Left lung (tissue), 10 donors: ENCODE measurements around the gene ADAM12. TPM values are rescaled to one million over a fixed set of nuclear protein-coding genes. Genes with fewer than 3 reads are reported as not detected.
"Not testable (repeated sequence)": the region's sequence is repeated elsewhere in the genome, so short reads cannot be mapped to it uniquely, and the experiment has no call there.

Experiments used
- ATAC-seq: fragments of 200-7000 bp; cut with Tn5 transposase; one replicate; pipeline ENCODE4 v1.9.1; 2020; ENCODE audit warnings: moderate library complexity
- DNase-seq, 4 donors: peaks; one replicate each; pipeline ENCODE4 v3.0.0-alpha.2; 2013 to 2020
- H3K27ac ChIP-seq, 2 donors: fragments of 200-600 bp; sonication (generic) in 1 of 2; one replicate each; pipeline versions ENCODE4 v1.5.0 to v1.8.0; 2020 to 2021
- H3K27me3 ChIP-seq, 2 donors: fragments of 200-600 bp; sonication (generic) in 1 of 2; one replicate each; pipeline versions ENCODE4 v1.5.0 to v1.8.0; 2020 to 2021
- H3K36me3 ChIP-seq, 2 donors: fragments of 200-600 bp; sonication (generic) in 1 of 2; one replicate each; pipeline versions ENCODE4 v1.5.0 to v1.8.0; 2020 to 2021
- H3K4me1 ChIP-seq, 2 donors: fragments of 200-600 bp; one replicate each; pipeline ENCODE4 v1.8.0; 2021
- H3K4me3 ChIP-seq, 2 donors: fragments of 200-600 bp; sonication (generic) in 1 of 2; one replicate each; pipeline versions ENCODE4 v1.5.0 to v1.8.0; 2020 to 2021; ENCODE audit warnings: mild to moderate bottlenecking in 1 of 2
- H3K9me3 ChIP-seq, 2 donors: fragments of 200-600 bp; sonication (generic) in 1 of 2; one replicate each; pipeline versions ENCODE4 v1.5.0 to v1.8.0; 2020 to 2021
- CTCF ChIP-seq, 2 donors: fragments of 200-600 bp; sonication (generic) in 1 of 2; IDR thresholded peaks; one replicate each; pipeline versions ENCODE4 v1.5.0 to v1.8.0; 2021; ENCODE audit warnings: antibody characterized with exemption in 2 of 2
- intact Hi-C, 2 donors: fragments of 100-400 bp; cut with DNase I; formaldehyde crosslinking; loops; one replicate each; pipeline versions ENCODE4 v1.11.2 to v1.14.2; 2022
- polyA plus RNA-seq, 6 donors: library from polyadenylated mRNA; unstranded; fragments of 120-200 nt; gene quantifications; one replicate each; pipeline ENCODE4 v1.2.1, GENCODE V29; 2013; ENCODE audit not compliant: insufficient read length in 6 of 6
- total RNA-seq, 2 donors: library from RNA; stranded (reverse); fragmentation: NEBNext Ultra II Directional; extraction: Animal tissue kit (Norgen Biotek cat#: 25700); gene quantifications; one replicate each; pipeline ENCODE4 v1.2.1, GENCODE V29; 2021
- donor health status: DM: no; HTN: yes; CAD: no.
- donor health status: DM: no; HTN: no; CAD: no.

Gene ADAM12
- total and polyA plus RNA-seq, 8 donors: 2.6 to 22.4 (median 10.7) TPM

GRCh38 chr10:126247446-126247975 is 140.8 kb downstream of the ADAM12 start:
- ATAC-seq: peak; percentile 87

DNA sequence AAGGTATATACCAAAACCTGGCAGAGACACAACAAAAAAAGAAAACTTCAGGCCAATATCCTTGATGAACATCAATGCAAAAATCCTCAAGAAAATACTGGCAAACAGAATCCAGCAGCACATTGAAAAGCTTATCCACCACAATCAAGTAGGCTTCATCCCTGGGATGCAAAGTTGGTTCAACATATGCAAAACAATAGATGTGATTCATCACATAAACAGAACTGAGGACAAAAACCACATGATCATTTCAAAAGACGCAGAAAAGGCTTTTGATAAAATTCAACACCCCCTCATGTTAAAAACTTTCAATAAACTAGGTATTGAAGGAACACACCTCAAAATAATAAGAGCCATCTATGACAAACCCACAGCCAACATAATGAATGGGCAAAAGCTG is 141.9 kb downstream of the ADAM12 start:
- DNase-seq, H3K27me3 ChIP-seq, H3K9me3 ChIP-seq, H3K36me3 ChIP-seq, ATAC-seq, H3K4me1 ChIP-seq, H3K4me3 ChIP-seq, H3K27ac ChIP-seq, intact Hi-C loops: not testable (repeated sequence)

More at GRCh38 chr10:126247446-126247975, 140.8 kb downstream of the ADAM12 start:
- Histone ChIP-seq H3K36me3 (no peaks in the 10 kb centered on the region), H3K27me3 (no peaks in the 10 kb centered on the region), H3K9me3 (no peaks in the 10 kb centered on the region), H3K27ac (peak overlapping the region; percentile 9 to 66), H3K4me1 (no peaks in the 10 kb centered on the region), H3K4me3 (no peak overlapping the region)
- DNase-seq: peak in 2 of 4 donors; percentile 53 to 78
- no peak for TF ChIP-seq CTCF (IDR thresholded peaks at IDR 0.05)
- intact Hi-C loops: no loop called here

- H3K27me3 ChIP-seq: no peaks in the 10 kb centered on the region
- no peaks in the 10 kb centered on the region for H3K4me1 ChIP-seq
- no peak overlapping the region for H3K27ac ChIP-seq
- H3K36me3 ChIP-seq: no peaks in the 10 kb centered on the region
- no peak for TF ChIP-seq CTCF (IDR thresholded peaks at IDR 0.05)
- no peak overlapping the region for H3K4me3 ChIP-seq
- ATAC-seq: no peak
- intact Hi-C loops: no loop called here
- H3K9me3 ChIP-seq: no peaks in the 10 kb centered on the region
- no peak for DNase-seq
Measured at GRCh38 chr10:126245501-126245900, 142.8 kb downstream of the ADAM12 start.

DNA sequence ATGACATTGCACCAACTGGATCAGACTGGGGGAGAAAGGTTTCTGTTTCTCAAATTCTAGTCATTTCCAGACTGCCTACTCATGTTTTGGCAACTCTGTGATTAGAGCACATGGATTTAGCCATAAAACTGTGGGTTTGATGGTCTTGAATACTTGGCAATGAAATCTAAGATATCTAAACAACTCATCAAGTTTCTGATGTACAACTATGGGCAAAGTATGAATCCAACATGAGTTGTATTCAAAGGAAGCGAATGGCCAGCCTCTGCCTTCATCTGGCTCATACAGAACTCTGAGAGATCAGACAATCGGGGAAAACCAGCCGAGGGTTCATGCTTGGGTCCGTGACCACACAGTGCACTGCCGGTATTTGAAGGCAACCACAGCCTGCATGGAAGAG is 144.3 kb downstream of the ADAM12 start:
- ATAC-seq: no peak
- Histone ChIP-seq H3K4me1 (no peaks in the 10 kb centered on the region), H3K36me3 (no peaks in the 10 kb centered on the region), H3K27me3 (no peaks in the 10 kb centered on the region), H3K4me3 (no peak overlapping the region), H3K27ac (peak overlapping the region in 1 of 2 donors; percentile 41), H3K9me3 (no peaks in the 10 kb centered on the region)
- no peak for DNase-seq
- intact Hi-C loops: no loop called here
- no peak for TF ChIP-seq CTCF (IDR thresholded peaks at IDR 0.05)

DNA sequence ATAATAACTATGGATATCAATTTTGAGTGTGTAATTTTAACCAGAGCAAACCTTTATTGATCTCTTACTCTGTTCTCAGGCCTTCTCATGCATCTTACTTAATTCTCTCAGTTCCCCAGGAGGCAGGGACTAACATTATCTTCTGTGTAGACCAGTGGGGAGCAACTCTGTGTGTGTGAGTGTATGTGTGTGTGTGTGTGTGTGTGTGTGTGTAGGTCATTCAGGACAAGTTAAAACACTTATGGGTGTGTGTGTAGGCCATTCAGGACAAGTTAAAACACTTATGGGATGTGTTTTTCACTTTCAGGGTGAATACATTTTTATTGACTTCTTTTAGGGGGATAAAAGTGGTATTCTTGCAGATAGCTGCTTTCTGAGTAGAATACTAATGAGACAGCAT is 145.0 kb downstream of the ADAM12 start:
- Histone ChIP-seq H3K4me3 (no peak overlapping the region), H3K27ac (peak overlapping the region in 1 of 2 donors; percentile 62), H3K4me1 (no peaks in the 10 kb centered on the region), H3K27me3 (no peaks in the 10 kb centered on the region), H3K36me3 (no peaks in the 10 kb centered on the region), H3K9me3 (no peaks in the 10 kb centered on the region)
- intact Hi-C loops: no loop called here
- ATAC-seq (no peak), DNase-seq (no peak)
- no peak for TF ChIP-seq CTCF (IDR thresholded peaks at IDR 0.05)
